AG04450 (cell line): Measurements from ENCODE around the gene SCNN1A. TPM values are rescaled to one million over a fixed set of nuclear protein-coding genes. Genes with fewer than 3 reads are reported as not detected.
A peak's percentile ranks its signal among the peaks of the same experiment; 100 is the strongest.

Source experiments
- CTCF ChIA-PET: fragments of 300-600, 350-600 bp; formaldehyde crosslinking; extraction: SDS; loops from one replicate; lab custom pipeline; 2022; ENCODE audit warnings: antibody characterized with exemption, inconsistent platforms; lab: Charles Lee
- POLR2A ChIA-PET: fragments of 350-600 bp; formaldehyde crosslinking; extraction: SDS; loops from one replicate; lab custom pipeline; 2021; ENCODE audit warnings: antibody characterized with exemption, inconsistent platforms; lab: Yijun Ruan, JAX
- DNase-seq: peaks from one replicate; pipeline ENCODE4 v3.0.0-alpha.2; 2011; ENCODE audit warnings: low read depth, low spot score
- H3K27ac ChIP-seq: one replicate; pipeline ENCODE4 v1.5.1; 2012; ENCODE audit warnings: low read depth, low read length, control low read depth
- H3K27me3 ChIP-seq: one replicate; pipeline ENCODE4 v1.6.0; 2012; ENCODE audit warnings: low read length; ENCODE audit not compliant: control insufficient read depth, insufficient read depth
- H3K4me3 ChIP-seq: 2 replicates; pipeline ENCODE4 v1.5.1; 2011; ENCODE audit warnings: mild to moderate bottlenecking, low read depth, low read length, control low read depth
- H3K9me3 ChIP-seq: 2 replicates; pipeline ENCODE4 v1.5.1; 2012; ENCODE audit warnings: low read length; ENCODE audit not compliant: control insufficient read depth, insufficient read depth
- polyA plus RNA-seq: library from polyadenylated mRNA; depleted of rRNA; stranded (reverse); fragments of >200 nt; gene quantifications from 2 replicates; pipeline ENCODE4 v1.2.3, GENCODE V29; 2011
- TF ChIP-seq, protein P1 (sequence below): IDR thresholded peaks from 2 replicates; pipeline ENCODE4 v1.5.1; 2011; ENCODE audit warnings: low read depth, low read length, control low read depth, inconsistent platforms

Gene SCNN1A
- polyA plus RNA-seq, 1 experiment: 0.26 TPM

DNA sequence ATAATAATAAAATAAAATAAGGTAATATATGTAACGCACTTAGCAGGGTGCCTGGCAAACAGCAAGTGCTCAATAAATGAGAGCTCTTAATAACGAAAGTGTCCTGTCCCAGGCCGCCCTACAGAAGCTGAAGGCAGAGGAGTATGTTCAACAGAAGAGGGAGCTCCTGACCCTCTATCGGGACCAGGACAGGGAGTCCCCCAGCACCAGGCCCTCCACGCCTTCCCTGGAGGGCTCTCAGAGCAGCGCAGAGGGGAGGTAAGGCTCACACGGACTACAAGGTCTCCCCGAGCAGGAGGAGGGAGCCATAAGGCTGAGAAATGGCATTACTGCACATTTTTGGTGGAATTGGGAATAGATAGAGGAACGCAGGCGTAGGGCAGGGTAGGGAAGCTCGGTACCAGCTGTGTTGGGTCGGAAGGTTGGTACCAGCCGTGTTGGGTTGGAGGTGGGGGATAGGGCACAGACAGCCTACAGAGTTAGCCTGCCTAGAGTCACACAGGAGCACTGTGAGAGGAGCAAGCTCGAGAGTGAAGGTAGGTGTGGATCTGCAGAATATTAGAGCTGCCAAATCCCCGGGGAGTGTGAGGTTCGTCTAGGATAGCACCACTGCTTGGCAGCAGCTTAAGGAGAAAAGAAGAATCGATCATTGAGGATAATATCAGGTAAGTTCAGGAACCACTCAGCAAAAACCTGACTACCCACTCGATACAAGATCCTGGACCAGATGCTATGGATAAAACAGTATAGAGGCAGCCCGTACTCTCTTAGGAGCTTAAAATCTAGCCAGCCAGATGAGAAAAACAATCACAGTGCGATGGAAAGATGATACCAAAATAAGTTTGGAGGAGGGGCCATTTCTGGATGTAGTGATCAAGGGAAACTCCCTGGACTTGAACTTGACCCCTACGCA is 48.8 kb downstream of the SCNN1A start:
- Histone ChIP-seq H3K4me3 (no peak overlapping the region), H3K9me3 (no peaks in the 10 kb centered on the region), H3K27ac (peak overlapping the region; percentile 34), H3K27me3 (no peaks in the 10 kb centered on the region)
- TF ChIP-seq, protein P1, sequence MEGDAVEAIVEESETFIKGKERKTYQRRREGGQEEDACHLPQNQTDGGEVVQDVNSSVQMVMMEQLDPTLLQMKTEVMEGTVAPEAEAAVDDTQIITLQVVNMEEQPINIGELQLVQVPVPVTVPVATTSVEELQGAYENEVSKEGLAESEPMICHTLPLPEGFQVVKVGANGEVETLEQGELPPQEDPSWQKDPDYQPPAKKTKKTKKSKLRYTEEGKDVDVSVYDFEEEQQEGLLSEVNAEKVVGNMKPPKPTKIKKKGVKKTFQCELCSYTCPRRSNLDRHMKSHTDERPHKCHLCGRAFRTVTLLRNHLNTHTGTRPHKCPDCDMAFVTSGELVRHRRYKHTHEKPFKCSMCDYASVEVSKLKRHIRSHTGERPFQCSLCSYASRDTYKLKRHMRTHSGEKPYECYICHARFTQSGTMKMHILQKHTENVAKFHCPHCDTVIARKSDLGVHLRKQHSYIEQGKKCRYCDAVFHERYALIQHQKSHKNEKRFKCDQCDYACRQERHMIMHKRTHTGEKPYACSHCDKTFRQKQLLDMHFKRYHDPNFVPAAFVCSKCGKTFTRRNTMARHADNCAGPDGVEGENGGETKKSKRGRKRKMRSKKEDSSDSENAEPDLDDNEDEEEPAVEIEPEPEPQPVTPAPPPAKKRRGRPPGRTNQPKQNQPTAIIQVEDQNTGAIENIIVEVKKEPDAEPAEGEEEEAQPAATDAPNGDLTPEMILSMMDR: peak; percentile 53
- no peak for DNase-seq
- ChIA-PET POLR2A (interaction anchor here (0.5 to 2.7 kb wide), 8 partner anchors 9 to 208 kb away, joined by 3 to 20 read pairs (median 4); partner anchors contain the start of genes GAPDH, LTBR and MRPL51), CTCF (interaction anchor here (0.7 to 1.8 kb wide), 7 partner anchors 9 to 232 kb away, joined by 3 to 30 read pairs (median 3); no protein-coding TSS in a partner anchor)

DNA sequence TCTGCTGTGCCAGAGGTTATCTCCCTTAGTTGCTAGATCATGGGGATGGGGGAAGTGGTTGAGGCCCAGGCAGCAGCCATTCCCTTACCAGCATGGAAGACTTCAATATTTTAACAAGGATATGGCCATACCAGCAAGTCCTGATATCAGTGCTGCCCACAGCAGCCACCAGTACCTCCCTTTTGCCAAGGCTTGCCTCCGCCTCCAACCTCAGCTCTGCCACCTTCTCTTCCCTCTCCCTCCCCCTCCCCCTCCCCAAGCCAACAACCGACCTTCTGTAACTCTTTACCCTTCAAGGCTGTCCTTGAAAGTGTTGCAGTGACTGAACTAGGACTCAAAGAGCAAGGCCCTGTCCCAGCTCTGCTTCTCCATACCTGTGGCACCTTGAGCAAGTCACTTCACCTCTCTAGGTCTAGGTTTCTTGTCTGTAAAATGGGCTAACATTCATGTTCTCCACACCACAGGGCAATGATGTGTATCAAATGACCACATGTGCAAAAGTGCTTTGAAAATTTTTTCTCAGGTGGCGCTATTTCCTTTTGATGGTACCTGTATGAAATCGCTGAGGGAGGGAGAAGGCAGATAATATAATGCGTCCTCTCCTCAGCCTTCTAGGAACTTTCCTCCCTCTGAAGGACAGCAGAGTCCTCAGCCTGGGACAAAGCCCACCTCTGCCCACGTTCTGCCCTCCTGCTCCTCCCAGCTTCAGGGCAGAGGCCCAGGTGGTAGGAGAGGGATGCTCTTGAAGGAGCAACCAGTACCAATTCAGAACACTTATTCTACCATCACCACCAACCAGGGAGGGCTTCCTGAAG is 50.2 kb downstream of the SCNN1A start:
- Histone ChIP-seq H3K9me3 (no peaks in the 10 kb centered on the region), H3K27ac (no peak overlapping the region), H3K4me3 (no peak overlapping the region), H3K27me3 (no peaks in the 10 kb centered on the region)
- TF ChIP-seq, protein P1: no peak
- no peak for DNase-seq
- ChIA-PET POLR2A (interaction anchor here (0.7 to 2.7 kb wide), 2 partner anchors 10 to 65 kb away, joined by 6 to 20 read pairs; no protein-coding TSS in a partner anchor), CTCF (interaction anchor here (0.7 to 1.8 kb wide), 3 partner anchors 11 to 98 kb away, joined by 3 to 8 read pairs (median 3); no protein-coding TSS in a partner anchor)

DNA sequence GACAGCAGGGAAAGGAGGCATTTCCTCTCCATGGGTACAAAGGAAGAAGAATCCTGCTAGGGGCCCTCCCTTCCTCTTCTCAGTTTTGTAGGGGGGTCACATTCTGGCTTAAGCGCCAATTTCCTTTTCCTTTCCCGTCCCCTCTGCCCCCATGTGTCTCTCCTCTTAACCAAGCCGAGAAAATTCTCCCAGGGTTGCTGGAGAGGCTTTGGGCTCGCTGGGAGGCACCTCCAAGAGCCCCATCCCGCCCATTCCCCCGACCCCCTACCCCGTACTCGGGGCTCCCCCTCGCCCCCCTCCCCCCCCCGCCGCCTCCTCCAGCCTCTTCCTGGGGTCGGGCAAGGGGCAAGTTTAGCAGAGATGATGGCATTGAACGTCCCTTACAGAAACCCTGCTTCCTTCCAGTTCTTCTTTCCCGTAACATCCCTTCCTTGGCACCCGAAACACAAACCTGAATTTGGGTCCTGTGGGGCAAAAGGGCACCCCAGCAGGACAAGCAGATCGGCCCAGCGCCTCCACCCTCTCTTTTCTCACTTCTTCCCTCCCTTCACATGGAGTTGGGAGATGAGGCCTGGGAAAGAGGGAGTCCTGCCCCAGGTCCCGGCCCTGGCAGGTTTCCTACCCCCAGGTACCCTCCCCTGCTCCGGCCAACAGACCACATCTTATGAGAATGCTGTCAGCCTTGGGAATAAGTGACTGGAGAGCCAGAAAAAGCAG is 51.2 kb downstream of the SCNN1A start:
- H3K4me3 ChIP-seq: no peak overlapping the region
- CTCF ChIA-PET: interaction anchor here (0.6 to 1.8 kb wide), 5 partner anchors 12 to 141 kb away, joined by 3 to 25 read pairs (median 5); partner anchors contain the start of gene LTBR
- TF ChIP-seq, protein P1: no peak

DNA sequence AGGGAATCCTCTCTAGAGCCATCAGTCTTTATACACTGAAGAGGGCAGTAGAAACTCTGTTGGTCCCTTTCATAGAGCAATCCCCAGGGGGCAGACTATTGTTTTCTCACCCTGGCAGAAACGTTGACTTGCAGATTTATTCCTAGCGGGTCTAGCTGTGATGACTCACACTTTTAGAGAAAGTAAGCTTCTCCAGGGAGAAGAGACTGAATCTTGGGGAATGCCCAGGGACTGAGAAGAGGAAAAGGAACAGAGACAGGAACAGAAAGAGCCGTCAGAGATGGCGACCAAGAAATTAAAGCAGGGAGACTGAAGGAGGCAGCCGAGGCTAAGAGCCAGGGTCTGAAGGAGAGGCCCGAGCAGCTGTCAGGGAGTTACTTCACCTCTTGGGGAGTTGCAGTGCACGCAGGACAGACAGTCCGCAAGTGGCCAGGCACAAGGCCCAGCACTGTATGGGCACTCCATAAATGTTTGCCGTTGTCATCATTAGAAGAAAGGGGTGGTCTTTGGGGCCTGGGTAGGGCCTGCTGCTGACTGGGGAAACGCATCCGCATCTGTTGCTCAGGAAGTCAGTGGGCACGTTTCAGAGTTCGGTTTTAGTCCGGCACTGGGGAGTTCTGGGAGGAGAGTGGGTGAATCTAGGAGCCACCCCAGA is 51.9 kb downstream of the SCNN1A start:
- peak overlapping the region; percentile 90 for H3K27ac ChIP-seq
- CTCF ChIA-PET: interaction anchor here (0.6 to 1.8 kb wide), 9 partner anchors 9 to 335 kb away, joined by 3 to 25 read pairs (median 5); partner anchors contain the start of gene LTBR
- peak; percentile 79 for DNase-seq
- POLR2A ChIA-PET: interaction anchor here (0.7 to 1.7 kb wide), 8 partner anchors 8 to 147 kb away, joined by 3 to 9 read pairs (median 4); partner anchors contain the start of genes LTBR and VAMP1
- no peak overlapping the region for H3K4me3 ChIP-seq
- H3K27me3 ChIP-seq: no peaks in the 10 kb centered on the region
- no peaks in the 10 kb centered on the region for H3K9me3 ChIP-seq
- TF ChIP-seq, protein P1: peak; percentile 77

More for the DNA sequence above, 51.2 kb downstream of the SCNN1A start:
- no peak for DNase-seq
- no peaks in the 10 kb centered on the region for H3K27me3 ChIP-seq
- H3K9me3 ChIP-seq: no peaks in the 10 kb centered on the region
- POLR2A ChIA-PET: interaction anchor here (1.2 to 2.7 kb wide), 5 partner anchors 11 to 66 kb away, joined by 3 to 20 read pairs (median 4); partner anchors contain the start of gene LTBR
- peak overlapping the region; percentile 90 for H3K27ac ChIP-seq
